GM23338 (cell line): ENCODE data around the gene ITGB6. TPM values are rescaled to one million over a fixed set of nuclear protein-coding genes. Genes with fewer than 3 reads are reported as not detected.

Experiments used
- ATAC-seq: fragments of 200-7000 bp; cut with Tn5 transposase; 3 replicates; pipeline ENCODE4 v1.9.1; 2020
- DNase-seq: peaks from one replicate; pipeline ENCODE4 v3.0.0-alpha.2; 2015; ENCODE audit warnings: low spot score
- H2AFZ ChIP-seq: fragments of 200-600 bp; sonication (generic); 2 replicates; pipeline ENCODE4 v1.8.0; 2016; ENCODE audit warnings: antibody characterized with exemption, mild to moderate bottlenecking, moderate library complexity
- H3F3A ChIP-seq: fragments of 200-600 bp; sonication (generic); replicated peaks from 2 replicates; pipeline ENCODE4 v1.8.0; 2017; ENCODE audit warnings: antibody characterized with exemption, mixed run types, low read depth
- H3K27ac ChIP-seq: fragments of 200-600 bp; sonication (generic); 2 replicates; pipeline ENCODE4 v1.6.1; 2016; ENCODE audit warnings: low read depth
- H3K27me3 ChIP-seq: fragments of 200-600 bp; sonication (generic); 2 replicates; pipeline ENCODE4 v1.8.0; 2016; ENCODE audit warnings: mild to moderate bottlenecking, mixed run types, moderate library complexity; ENCODE audit not compliant: insufficient read depth
- H3K36me3 ChIP-seq: fragments of 200-600 bp; sonication (generic); 2 replicates; pipeline ENCODE4 v1.8.0; 2016; ENCODE audit warnings: mild to moderate bottlenecking; ENCODE audit not compliant: insufficient read depth
- H3K4me1 ChIP-seq: fragments of 200-600 bp; sonication (generic); 2 replicates; pipeline ENCODE4 v1.8.0; 2016; ENCODE audit warnings: mild to moderate bottlenecking, moderate library complexity; ENCODE audit not compliant: insufficient read depth
- H3K4me2 ChIP-seq: fragments of 200-600 bp; sonication (generic); 2 replicates; pipeline ENCODE4 v1.7.1; 2017; ENCODE audit warnings: mixed run types
- H3K4me3 ChIP-seq: fragments of 200-600 bp; sonication (generic); 2 replicates; pipeline ENCODE4 v1.6.1; 2016; ENCODE audit warnings: mixed run types
- H3K79me2 ChIP-seq: fragments of 200-600 bp; sonication (generic); replicated peaks from 2 replicates; pipeline ENCODE4 v1.8.0; 2017; ENCODE audit warnings: mild to moderate bottlenecking; ENCODE audit not compliant: insufficient read depth
- H3K9me2 ChIP-seq: fragments of 200-600 bp; sonication (generic); 2 replicates; pipeline ENCODE4 v1.8.0; 2017; ENCODE audit not compliant: insufficient read depth
- H4K20me1 ChIP-seq: fragments of 200-600 bp; sonication (generic); replicated peaks from 2 replicates; pipeline ENCODE4 v1.8.0; 2017; ENCODE audit warnings: mild to moderate bottlenecking; ENCODE audit not compliant: insufficient read depth
- H3K27ac Mint-ChIP-seq: 2 replicates; pipeline ENCODE4 v1.8.0; 2020; ENCODE audit warnings: inconsistent platforms, mild to moderate bottlenecking, moderate library complexity, mixed read lengths
- H3K27me3 Mint-ChIP-seq: 3 replicates; pipeline ENCODE4 v1.8.0; 2022; ENCODE audit warnings: low read depth, mild to moderate bottlenecking, moderate library complexity, mixed read lengths, inconsistent platforms; ENCODE audit not compliant: insufficient read depth, poor library complexity
- H3K36me3 Mint-ChIP-seq: 3 replicates; pipeline ENCODE4 v1.8.0; 2021; ENCODE audit warnings: low read depth, mild to moderate bottlenecking, inconsistent platforms, moderate library complexity, mixed read lengths
- H3K4me1 Mint-ChIP-seq: 3 replicates; pipeline ENCODE4 v1.8.0; 2020; ENCODE audit warnings: mild to moderate bottlenecking, inconsistent platforms, mixed read lengths
- H3K4me3 Mint-ChIP-seq: 3 replicates; pipeline ENCODE4 v1.8.0; 2021; ENCODE audit warnings: moderate library complexity, mild to moderate bottlenecking, inconsistent platforms, mixed read lengths
- H3K9me3 Mint-ChIP-seq: 3 replicates; pipeline ENCODE4 v1.8.0; 2020; ENCODE audit warnings: moderate library complexity, mild to moderate bottlenecking, inconsistent platforms, mixed read lengths
- CREB1 ChIP-seq: fragments of 250-450 bp; sonication (Bioruptor Pico); IDR thresholded peaks from 2 replicates; pipeline ENCODE4 v1.5.0; 2020; ENCODE audit warnings: low read depth, mild to moderate bottlenecking, moderate library complexity
- CTCF ChIP-seq, 2 experiments: fragments of 200-600 bp in 1 of 2; sonication (generic) in 1 of 2; conservative IDR thresholded peaks; 2 replicates each; pipeline versions ENCODE4 v1.5.1 to v1.6.1; 2016 to 2017; ENCODE audit warnings: antibody characterized with exemption in 2 of 2, low read depth in 2 of 2, mild to moderate bottlenecking in 2 of 2, moderate library complexity in 1 of 2
- ETS1 ChIP-seq: IDR thresholded peaks from 2 replicates; pipeline ENCODE4 v1.6.1; 2016; ENCODE audit warnings: antibody characterized with exemption
- POLR2AphosphoS5 ChIP-seq: IDR thresholded peaks from 2 replicates; pipeline ENCODE4 v1.6.1; 2016; ENCODE audit warnings: antibody characterized with exemption, low read depth
- STAT1 ChIP-seq: IDR thresholded peaks from one replicate; pipeline ENCODE4 v1.6.1; 2016; ENCODE audit warnings: antibody characterized with exemption; ENCODE audit not compliant: unreplicated experiment
- ZNF114 ChIP-seq: fragments of 250-450 bp; sonication (Bioruptor Pico); IDR thresholded peaks from 2 replicates; pipeline ENCODE4 v1.5.0; 2020; ENCODE audit warnings: mild to moderate bottlenecking, moderate library complexity
- ZNF331 ChIP-seq: fragments of 250-450 bp; sonication (Bioruptor Pico); IDR thresholded peaks from 2 replicates; pipeline ENCODE4 v1.5.0; 2020; ENCODE audit warnings: low read depth, mild to moderate bottlenecking, moderate library complexity
- ZNF462 ChIP-seq: fragments of 250-450 bp; sonication (Bioruptor Pico); IDR thresholded peaks from 2 replicates; pipeline ENCODE4 v1.5.0; 2020; ENCODE audit warnings: mild to moderate bottlenecking, moderate library complexity
- polyA plus RNA-seq: library from polyadenylated mRNA; unstranded; fragments of >200 nt; fragmentation: Nextera tagmentation; extraction: Ambion mirVana; gene quantifications from 2 replicates; pipeline ENCODE4 v1.2.1, GENCODE V29; 2016
- total RNA-seq: library from RNA; depleted of rRNA; stranded (reverse); fragments of >200 nt; shearing (Covaris generic); gene quantifications from 2 replicates; pipeline ENCODE4 v1.2.3, GENCODE V29; 2014

The ITGB6 gene
- total and polyA plus RNA-seq, 2 experiments from 2014 or later: not detected

- Mint-ChIP-seq H3K27ac (no peak overlapping the region), H3K27me3 (no peaks in the 10 kb centered on the region), H3K36me3 (no peaks in the 10 kb centered on the region), H3K4me1 (no peaks in the 10 kb centered on the region), H3K9me3 (no peaks in the 10 kb centered on the region), H3K4me3 (no peak overlapping the region)
- 0 out of 2 replicates have a peak overlapping the region, but pooled peaks have one; percentile 40 for H2AFZ ChIP-seq
- H3K27ac ChIP-seq: no peak overlapping the region
- no peaks in the 10 kb centered on the region for H3K27me3 ChIP-seq
- H3K4me3 ChIP-seq: no peak overlapping the region
- ATAC-seq (no peak), DNase-seq (no peak)
- TF ChIP-seq CTCF (conservative IDR thresholded peaks at IDR 0.05; ENCODE audit: low read depth in 2 of 2): no peak
- no peak for TF ChIP-seq ETS1
- TF ChIP-seq ZNF114 (CRISPR knock-in tag): no peak
- no peaks in the 10 kb centered on the region for H3K79me2 ChIP-seq
- H3K4me1 ChIP-seq: 0 out of 2 replicates have a peak, but pooled peaks cover 4% of the 10 kb centered on the region
- no peaks in the 10 kb centered on the region for H3K36me3 ChIP-seq
- H3K4me2 ChIP-seq: no peak overlapping the region
- no peaks in the 10 kb centered on the region for H4K20me1 ChIP-seq
- H3F3A ChIP-seq: no peaks in the 10 kb centered on the region
- H3K9me2 ChIP-seq: no peaks in the 10 kb centered on the region
Measured at GRCh38 chr2:160125366-160125765, 74.7 kb downstream of the ITGB6 start.

- DNase-seq (no peak), ATAC-seq (no peak)
- H3K9me3 Mint-ChIP-seq: no peaks in the 10 kb centered on the region; the same call in 2 of the 3 replicates
- no peaks in the 10 kb centered on the region for H3K79me2 ChIP-seq
- H3K27ac Mint-ChIP-seq: no peak overlapping the region
- no peak overlapping the region for H3K4me3 Mint-ChIP-seq
- H3K4me3 ChIP-seq: no peak overlapping the region
- 0 out of 2 replicates have a peak, but pooled peaks cover 4% of the 10 kb centered on the region for H3K4me1 ChIP-seq
- H3K36me3 ChIP-seq: no peaks in the 10 kb centered on the region
- H3K4me1 Mint-ChIP-seq: no peaks in the 10 kb centered on the region
- H3K27ac ChIP-seq: no peak overlapping the region
- no peak overlapping the region for H3K4me2 ChIP-seq
- H3K36me3 Mint-ChIP-seq: no peaks in the 10 kb centered on the region
- no peaks in the 10 kb centered on the region for H3K27me3 Mint-ChIP-seq
- H3K9me2 ChIP-seq: no peaks in the 10 kb centered on the region
- H4K20me1 ChIP-seq: no peaks in the 10 kb centered on the region
- no peak overlapping the region for H2AFZ ChIP-seq
- H3F3A ChIP-seq: no peaks in the 10 kb centered on the region
- no peak for TF ChIP-seq CREB1 (CRISPR knock-in tag)
- no peak for TF ChIP-seq POLR2AphosphoS5
- no peak for TF ChIP-seq STAT1
- no peak for TF ChIP-seq ZNF331
- no peak for TF ChIP-seq ZNF462 (CRISPR knock-in tag)
- no peak for TF ChIP-seq ETS1
- H3K27me3 ChIP-seq: no peaks in the 10 kb centered on the region
Measured at GRCh38 chr2:160124571-160124970, 75.5 kb downstream of the ITGB6 start.
